ENCODE data around the gene RNF222.

GRCh38 chr17:8366231-8366630, 31.4 kb downstream of the RNF222 start:
- TF ChIP-seq POLR2AphosphoS5 (IDR thresholded peaks at IDR 0.05; ENCODE audit: low read depth) (no peak), CTCF (conservative IDR thresholded peaks at IDR 0.05; ENCODE audit: low read depth in 2 of 2) (no peak), STAT1 (IDR thresholded peaks at IDR 0.05; ENCODE audit: unreplicated experiment) (no peak), ZNF331 (CRISPR knock-in tag; IDR thresholded peaks at IDR 0.05; ENCODE audit: low read depth) (no peak), EZH2phosphoT487 (IDR thresholded peaks at IDR 0.05; ENCODE audit: unreplicated experiment) (no peak)

Data from GM23338 (cell line).